ENCODE data around the gene PKNOX1.
"Not testable (repeated sequence)": the region's sequence is repeated elsewhere in the genome, so short reads cannot be mapped to it uniquely, and the experiment has no call there.

The PKNOX1 gene

GRCh38 chr21:43064265-43064917 is 90.0 kb downstream of the PKNOX1 start:
- not testable (repeated sequence) for DNase-seq

GRCh38 chr21:43065991-43066390 is 91.6 kb downstream of the PKNOX1 start:
- not testable (repeated sequence) for DNase-seq

- DNase-seq, result not testable (repeated sequence)
These were observed 92.3 kb downstream of the PKNOX1 start for GRCh38 chr21:43066690-43067089.

DNA sequence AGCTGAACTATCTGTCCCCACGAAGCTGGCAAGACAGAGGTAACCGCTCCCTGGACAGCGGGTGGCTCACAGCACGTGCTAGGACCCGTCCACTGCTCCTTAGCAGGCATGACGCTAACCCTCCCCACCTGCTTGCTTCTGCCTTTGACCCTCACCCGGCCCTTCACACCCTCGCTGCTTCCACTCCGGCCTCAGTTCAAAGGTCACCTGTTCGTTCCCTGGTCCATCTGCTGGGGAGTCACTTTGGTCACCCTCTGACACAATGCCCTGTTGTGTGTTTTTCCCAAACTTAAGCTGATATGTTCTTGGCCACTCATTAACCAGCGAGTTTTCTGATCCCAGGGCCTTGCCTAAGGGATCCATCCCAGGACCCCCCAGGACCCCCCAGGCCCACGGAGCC is 93.7 kb downstream of the PKNOX1 start:
- DNase-seq, result not testable (repeated sequence)

GRCh38 chr21:43069682-43070081 is 95.3 kb downstream of the PKNOX1 start:
- not testable (repeated sequence) for DNase-seq

GRCh38 chr21:43072742-43073141 is 98.4 kb downstream of the PKNOX1 start:
- not testable (repeated sequence) for DNase-seq

GRCh38 chr21:43074401-43075169 is 100.2 kb downstream of the PKNOX1 start:
- DNase-seq, result not testable (repeated sequence)

GRCh38 chr21:43075170-43076022 is 101.0 kb downstream of the PKNOX1 start, which contains the start of gene CBS:
CBS (minus strand) TSS chr21:43075835; CDS start chr21:43072193, 3,642 bp downstream.
- DNase-seq, result not testable (repeated sequence)

- DNase-seq, result not testable (repeated sequence)
These were observed 101.8 kb downstream of the PKNOX1 start for GRCh38 chr21:43076023-43076637.

- not testable (repeated sequence) for DNase-seq
These were observed 102.3 kb downstream of the PKNOX1 start for GRCh38 chr21:43076643-43077042.

- DNase-seq, result not testable (repeated sequence)
These were observed 108.4 kb downstream of the PKNOX1 start for GRCh38 chr21:43082587-43083300.

All from 8988T (cell line).